ENCODE data around the gene AVL9.

DNA sequence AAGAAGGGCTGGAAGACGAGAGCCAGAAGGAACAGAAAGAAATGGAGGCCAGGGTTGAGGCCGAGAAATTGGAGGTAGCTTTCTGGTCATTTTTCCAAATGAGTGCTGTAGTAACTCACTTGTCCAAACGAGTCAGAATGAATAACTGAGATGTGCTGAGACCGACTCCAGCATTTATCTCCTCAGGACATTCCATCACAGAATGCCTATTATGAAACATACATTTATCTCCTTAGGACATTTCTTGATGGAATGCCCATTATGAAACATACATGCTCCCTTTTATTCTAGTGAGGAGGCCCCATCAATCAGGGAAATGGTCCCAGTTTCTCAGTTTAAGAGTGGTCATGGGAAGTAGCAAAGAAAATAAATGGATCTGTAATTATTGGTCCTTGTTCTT is 16.5 kb downstream of the AVL9 start:
- TF ChIP-seq, protein P1, sequence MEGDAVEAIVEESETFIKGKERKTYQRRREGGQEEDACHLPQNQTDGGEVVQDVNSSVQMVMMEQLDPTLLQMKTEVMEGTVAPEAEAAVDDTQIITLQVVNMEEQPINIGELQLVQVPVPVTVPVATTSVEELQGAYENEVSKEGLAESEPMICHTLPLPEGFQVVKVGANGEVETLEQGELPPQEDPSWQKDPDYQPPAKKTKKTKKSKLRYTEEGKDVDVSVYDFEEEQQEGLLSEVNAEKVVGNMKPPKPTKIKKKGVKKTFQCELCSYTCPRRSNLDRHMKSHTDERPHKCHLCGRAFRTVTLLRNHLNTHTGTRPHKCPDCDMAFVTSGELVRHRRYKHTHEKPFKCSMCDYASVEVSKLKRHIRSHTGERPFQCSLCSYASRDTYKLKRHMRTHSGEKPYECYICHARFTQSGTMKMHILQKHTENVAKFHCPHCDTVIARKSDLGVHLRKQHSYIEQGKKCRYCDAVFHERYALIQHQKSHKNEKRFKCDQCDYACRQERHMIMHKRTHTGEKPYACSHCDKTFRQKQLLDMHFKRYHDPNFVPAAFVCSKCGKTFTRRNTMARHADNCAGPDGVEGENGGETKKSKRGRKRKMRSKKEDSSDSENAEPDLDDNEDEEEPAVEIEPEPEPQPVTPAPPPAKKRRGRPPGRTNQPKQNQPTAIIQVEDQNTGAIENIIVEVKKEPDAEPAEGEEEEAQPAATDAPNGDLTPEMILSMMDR (IDR thresholded peaks at IDR 0.05), result no peak
- TF ChIP-seq POLR2A (IDR thresholded peaks at IDR 0.05), result no peak
